ENCODE measurements around the gene DHRS3.

- TF ChIP-seq EZH2 (IDR thresholded peaks at IDR 0.05; ENCODE audit: low read length, missing control alignments): no peak
- TF ChIP-seq, protein P1, sequence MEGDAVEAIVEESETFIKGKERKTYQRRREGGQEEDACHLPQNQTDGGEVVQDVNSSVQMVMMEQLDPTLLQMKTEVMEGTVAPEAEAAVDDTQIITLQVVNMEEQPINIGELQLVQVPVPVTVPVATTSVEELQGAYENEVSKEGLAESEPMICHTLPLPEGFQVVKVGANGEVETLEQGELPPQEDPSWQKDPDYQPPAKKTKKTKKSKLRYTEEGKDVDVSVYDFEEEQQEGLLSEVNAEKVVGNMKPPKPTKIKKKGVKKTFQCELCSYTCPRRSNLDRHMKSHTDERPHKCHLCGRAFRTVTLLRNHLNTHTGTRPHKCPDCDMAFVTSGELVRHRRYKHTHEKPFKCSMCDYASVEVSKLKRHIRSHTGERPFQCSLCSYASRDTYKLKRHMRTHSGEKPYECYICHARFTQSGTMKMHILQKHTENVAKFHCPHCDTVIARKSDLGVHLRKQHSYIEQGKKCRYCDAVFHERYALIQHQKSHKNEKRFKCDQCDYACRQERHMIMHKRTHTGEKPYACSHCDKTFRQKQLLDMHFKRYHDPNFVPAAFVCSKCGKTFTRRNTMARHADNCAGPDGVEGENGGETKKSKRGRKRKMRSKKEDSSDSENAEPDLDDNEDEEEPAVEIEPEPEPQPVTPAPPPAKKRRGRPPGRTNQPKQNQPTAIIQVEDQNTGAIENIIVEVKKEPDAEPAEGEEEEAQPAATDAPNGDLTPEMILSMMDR (conservative IDR thresholded peaks at IDR 0.05 in 1 of 2, IDR thresholded peaks at IDR 0.05 in 1 of 2; ENCODE audit: low read depth in 1 of 2, low read length in 2 of 2): no peak
These were observed 89.8 kb downstream of the DHRS3 start for GRCh38 chr1:12528021-12528852.
